GM20000 (cell line): ENCODE data around the gene NAB2.
"Not testable (repeated sequence)": the region's sequence is repeated elsewhere in the genome, so short reads cannot be mapped to it uniquely, and the experiment has no call there.

ENCODE experiments used
- DNase-seq: peaks from one replicate; pipeline ENCODE4 v3.0.0; 2012; ENCODE audit warnings: low spot score
- TF ChIP-seq, protein P1 (sequence below): IDR thresholded peaks from 2 replicates; pipeline ENCODE4 v1.5.1; 2012; ENCODE audit warnings: mild to moderate bottlenecking, control low read depth; ENCODE audit errors: extremely low read depth, missing control alignments

NAB2 gene

DNA sequence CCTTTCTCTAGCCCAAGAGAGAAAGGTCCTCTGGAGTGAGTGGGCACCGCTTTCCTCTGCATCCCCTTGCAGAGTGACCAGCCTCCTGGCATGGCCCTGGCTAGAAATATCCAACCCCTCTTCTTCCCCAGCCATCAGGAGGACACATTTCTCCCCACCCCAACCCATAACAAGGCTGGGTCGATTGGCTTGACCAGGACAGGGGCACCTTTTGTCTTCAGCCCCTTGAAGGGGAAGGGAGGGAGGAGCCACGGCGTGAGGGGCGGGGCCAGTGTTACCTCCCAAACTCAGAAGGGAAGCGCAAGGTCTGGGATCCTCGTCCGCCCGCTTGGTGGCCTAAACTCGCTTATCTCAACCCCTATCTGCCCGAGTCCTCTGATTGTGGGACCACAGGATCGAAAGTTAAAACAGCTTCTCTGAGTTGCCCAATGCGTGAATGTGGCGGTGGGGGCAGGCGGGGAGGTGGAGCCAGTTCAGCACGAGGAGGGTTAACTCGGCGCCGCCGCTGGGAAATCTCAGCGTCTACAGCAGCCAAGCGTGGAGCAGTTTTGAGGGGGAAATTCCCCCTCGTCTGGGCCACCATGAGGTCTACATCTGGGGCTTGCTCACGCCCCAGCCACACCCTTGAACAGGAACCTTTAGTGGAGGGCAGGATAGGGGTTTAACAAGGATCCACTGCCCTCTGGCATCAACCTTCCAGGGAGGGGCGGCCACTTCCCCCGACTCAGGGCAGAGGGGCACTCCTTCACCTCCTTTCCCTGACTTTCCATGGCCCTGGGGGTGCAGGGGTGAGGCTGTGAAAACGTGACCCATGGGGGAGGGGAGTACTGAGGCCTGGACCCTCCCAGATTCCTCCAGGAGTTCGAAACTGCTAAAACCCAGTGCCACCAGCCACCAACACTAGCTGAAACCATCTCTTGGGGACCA is 21.5 kb downstream of the NAB2 start:
- peak; percentile 72 for DNase-seq
- TF ChIP-seq, protein P1, sequence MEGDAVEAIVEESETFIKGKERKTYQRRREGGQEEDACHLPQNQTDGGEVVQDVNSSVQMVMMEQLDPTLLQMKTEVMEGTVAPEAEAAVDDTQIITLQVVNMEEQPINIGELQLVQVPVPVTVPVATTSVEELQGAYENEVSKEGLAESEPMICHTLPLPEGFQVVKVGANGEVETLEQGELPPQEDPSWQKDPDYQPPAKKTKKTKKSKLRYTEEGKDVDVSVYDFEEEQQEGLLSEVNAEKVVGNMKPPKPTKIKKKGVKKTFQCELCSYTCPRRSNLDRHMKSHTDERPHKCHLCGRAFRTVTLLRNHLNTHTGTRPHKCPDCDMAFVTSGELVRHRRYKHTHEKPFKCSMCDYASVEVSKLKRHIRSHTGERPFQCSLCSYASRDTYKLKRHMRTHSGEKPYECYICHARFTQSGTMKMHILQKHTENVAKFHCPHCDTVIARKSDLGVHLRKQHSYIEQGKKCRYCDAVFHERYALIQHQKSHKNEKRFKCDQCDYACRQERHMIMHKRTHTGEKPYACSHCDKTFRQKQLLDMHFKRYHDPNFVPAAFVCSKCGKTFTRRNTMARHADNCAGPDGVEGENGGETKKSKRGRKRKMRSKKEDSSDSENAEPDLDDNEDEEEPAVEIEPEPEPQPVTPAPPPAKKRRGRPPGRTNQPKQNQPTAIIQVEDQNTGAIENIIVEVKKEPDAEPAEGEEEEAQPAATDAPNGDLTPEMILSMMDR = no peak

DNA sequence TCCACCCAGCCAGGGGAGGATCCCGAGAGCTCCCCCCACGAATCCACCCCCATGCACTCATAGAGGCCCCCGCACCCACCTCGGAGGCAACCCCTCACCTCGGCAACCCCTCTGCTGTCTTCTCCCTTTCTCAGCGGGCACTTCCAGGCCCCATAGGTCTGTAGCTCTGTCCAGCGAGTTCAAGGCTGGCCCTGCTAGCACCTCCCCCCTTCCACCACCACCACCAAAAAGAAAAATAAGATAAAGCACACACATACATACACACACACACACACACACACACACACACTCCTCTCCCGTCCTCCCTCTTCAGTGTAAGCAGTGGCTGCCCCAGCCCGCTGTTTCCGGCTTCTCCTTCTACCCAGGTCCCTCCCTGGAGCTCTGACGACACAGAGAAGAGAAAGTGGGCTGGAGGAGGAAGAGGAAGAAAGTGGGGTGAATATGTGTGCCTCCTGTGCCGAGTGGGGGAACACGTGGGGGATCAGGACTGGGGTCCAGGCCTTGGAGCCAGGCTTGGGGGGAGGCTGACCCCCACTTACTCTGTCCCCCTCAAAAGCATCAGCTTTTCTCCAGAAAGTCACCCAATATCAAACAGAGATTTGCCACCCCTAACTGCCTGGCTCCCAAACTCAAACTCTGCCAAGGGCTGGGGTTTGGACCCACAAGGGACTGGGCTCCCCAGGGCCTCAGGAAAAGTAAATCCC is 22.3 kb downstream of the NAB2 start, which contains the start of gene STAT6:
STAT6 (minus strand) TSS at position 332 of the 704 bp plus-strand sequence. CDS start 3,084 bp downstream, outside the sequence.
- TF ChIP-seq, protein P1 = no peak

DNA sequence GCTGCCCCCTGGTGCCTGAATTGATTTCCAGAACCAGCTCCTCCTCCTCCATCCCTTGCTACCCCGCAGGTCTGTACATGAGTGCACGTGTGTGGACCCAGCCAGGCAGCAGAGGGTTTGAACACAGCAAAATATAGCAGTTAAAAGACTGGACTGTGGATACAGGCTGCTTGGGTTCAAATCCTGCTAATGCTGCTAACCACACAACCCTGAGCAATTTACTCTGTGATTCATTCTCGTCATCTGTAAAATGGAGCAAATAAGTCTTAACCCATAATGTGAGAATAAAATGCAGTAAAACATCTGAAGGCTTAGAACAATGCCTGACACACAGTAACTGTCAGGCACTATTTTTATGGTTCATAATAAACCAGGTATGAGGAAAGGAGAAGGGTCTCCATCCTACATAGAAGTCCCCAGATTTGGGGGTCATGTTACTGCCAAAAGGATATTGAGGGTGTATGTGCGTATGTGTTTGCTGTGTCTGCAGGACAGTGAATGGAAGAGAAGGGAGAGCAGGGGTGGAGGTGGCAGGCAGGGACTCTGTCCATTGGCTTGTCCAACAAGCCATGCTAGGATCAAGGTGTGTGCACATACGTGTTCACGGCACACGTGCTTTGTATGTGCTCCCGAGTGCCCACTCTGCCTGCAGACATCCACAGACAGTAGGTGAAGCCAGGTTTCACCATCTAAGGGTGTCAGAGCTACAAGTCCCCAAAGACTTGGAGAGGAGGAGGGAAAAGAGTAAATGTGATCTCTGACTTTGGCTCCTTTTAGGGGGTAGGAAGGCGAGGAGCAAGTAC is 23.8 kb downstream of the NAB2 start:
- TF ChIP-seq, protein P1 = peak; percentile 70
- DNase-seq = no peak

More for the DNA sequence above, 22.3 kb downstream of the NAB2 start, which contains the start of gene STAT6:
- DNase-seq = peak; percentile 78

DNA sequence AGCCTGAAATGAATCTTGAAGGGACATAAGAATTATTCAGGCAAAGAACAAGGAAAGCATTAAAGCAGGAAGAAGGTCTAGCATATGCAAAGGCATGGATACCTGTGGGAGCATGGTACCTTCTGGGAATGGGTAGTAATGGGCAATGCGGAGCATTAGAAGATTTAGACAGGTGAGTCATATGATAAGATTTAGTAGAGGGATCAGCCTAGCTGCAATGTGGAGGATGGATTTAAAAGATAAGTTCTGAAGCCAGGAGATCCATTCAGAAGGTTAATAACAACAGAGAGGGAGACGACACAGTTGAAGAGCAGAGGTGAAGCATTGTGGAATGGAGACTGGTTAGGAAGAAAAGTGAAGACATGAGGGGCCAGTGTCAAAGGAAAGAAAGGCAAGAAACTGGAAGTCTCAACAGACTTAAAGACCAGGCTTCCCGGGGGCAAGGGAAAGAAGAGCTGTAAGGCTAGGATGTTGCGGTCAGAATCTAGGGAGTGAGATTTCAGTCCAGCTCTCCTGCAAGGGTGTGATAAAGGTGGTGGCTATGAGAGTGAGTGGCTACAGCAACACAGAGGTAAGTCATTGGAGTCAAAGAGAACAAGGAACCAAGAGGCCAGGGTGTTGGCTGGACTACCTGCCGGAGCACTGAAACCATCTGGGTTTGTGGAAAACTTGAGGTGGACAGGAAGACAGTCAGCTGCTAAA is 27.8 kb downstream of the NAB2 start:
- no peak for DNase-seq
- TF ChIP-seq, protein P1 = no peak

DNA sequence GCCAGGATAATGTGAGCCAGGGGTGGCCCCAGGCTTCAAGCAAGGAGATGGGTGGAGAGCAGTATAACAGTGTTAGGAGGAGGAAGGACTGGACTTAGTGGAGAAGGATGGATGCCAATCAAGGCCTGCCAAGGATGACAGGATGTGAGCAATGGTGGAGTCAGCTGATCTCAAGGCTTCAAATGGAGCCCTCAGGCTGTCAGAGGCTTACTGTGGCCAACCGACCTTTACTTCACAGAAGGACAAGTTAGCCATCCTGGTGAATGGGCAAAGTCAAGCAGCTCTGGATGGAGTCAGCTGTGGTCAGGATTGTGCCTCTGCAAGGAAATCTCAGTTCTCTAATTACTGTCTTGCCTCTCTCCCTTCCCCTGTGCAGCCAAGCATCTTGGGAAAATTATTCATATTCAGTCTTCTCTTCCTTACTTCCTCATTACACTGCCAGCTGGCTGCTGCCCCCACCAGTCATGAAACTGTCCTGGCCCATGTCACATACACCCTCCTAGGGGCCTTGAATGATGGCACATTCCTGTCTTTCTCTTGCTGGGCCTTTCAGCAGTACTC is 29.9 kb downstream of the NAB2 start:
- TF ChIP-seq, protein P1 = no peak
- DNase-seq = no peak

DNA sequence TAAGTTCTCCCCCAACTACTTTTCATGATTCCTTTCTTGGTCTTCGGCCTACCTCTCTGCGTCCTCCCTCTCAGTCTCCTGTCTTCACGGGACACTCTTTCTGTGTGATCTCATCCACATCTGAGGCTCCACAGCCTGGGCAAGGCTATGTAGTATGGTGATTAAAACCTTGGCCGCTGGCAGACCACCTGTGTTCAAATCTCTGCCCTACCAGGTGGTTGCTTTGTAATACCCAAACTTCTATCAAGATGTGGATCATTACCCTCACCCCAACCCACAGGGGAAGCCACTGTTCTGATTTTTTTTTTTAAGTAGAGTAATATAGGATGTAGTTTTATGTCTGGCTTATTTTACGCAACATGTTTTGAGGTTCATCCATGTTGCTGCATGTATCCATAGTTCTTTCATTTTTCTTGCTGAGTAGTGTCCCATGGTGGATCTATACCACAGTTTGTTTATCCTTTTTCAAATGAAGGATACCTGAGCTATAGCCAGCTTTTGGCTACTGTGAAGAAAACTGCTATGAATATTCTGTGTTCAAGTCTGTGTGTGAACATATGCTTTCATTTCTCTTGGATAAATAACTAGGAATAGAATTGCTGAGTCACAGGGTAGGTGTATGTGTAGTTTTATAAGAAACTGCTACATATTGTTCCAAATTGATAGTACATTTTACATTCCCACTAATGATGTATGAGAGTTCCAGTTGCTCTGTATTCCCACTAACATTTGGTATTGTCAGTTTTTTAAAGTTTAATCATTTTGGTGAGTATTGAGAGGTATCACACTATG is 30.6 kb downstream of the NAB2 start:
- no peak for DNase-seq
- TF ChIP-seq, protein P1 = no peak

DNA sequence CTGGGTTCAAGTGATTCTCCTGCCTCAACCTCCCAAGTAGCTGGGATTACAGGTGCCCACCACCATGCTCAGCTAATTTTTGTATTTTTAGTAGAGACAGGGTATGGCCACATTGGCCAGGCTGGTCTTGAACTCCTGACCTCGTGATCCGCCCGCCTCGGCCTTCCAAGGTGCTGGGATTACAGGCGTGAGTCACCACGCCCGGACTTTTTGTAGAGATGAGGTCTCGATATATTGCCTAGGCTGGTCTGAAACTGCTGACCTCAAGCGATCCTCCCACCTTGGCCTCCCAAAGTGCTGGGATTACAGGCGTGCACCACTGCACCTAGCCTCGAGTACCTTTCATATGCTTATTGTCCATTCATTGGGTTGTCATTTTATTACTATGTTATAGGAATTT is 31.8 kb downstream of the NAB2 start:
- not testable (repeated sequence) for DNase-seq
